Tibial nerve (tissue), 3 donors: ENCODE results near the gene SH3RF3.

ENCODE experiments used
- CTCF ChIP-seq, 5 experiments: fragments of 200-600 bp in 3 of 5; fragments of 450-650 bp in 2 of 5; sonication (generic) in 3 of 5; IDR thresholded peaks; one replicate each; pipeline ENCODE4 v1.5.1; 2016 to 2019; ENCODE audit warnings: antibody characterized with exemption in 5 of 5, mild to moderate bottlenecking in 3 of 5, moderate library complexity in 2 of 5
- POLR2A ChIP-seq, 2 donors: fragments of 450-650 bp; IDR thresholded peaks; one replicate each; pipeline ENCODE4 v1.6.1; 2017; ENCODE audit warnings: antibody characterized with exemption in 2 of 2, mild to moderate bottlenecking in 2 of 2, moderate library complexity in 2 of 2

GRCh38 chr2:109332880-109333279 lies 203.9 kb downstream of the SH3RF3 start:
- TF ChIP-seq CTCF (IDR thresholded peaks at IDR 0.05), result no peak
- TF ChIP-seq POLR2A (IDR thresholded peaks at IDR 0.05), result no peak
